K562 (cell line): Measurements from ENCODE around the gene GPR108. TPM values are rescaled to one million over a fixed set of nuclear protein-coding genes. Genes with fewer than 3 reads are reported as not detected.

Experiments used
- ARHGAP35 ChIP-seq: fragments of 450-650 bp; IDR thresholded peaks from 2 replicates; pipeline ENCODE4 v1.6.1; 2018; ENCODE audit not compliant: partially characterized antibody
- KAT8 ChIP-seq: fragments of 450-650 bp; IDR thresholded peaks from 2 replicates; pipeline ENCODE4 v1.6.1; 2016; ENCODE audit warnings: low read depth, mild to moderate bottlenecking
- PYGO2 ChIP-seq: fragments of 450-650 bp; IDR thresholded peaks from 2 replicates; pipeline ENCODE4 v1.6.1; 2016; ENCODE audit warnings: mild to moderate bottlenecking, missing genetic modification characterization, moderate library complexity, missing compliant biosample characterization
- RBM15 ChIP-seq: fragments of 200-400 bp; formaldehyde crosslinking; IDR thresholded peaks from 2 replicates; pipeline ENCODE4 v1.6.1; 2018; ENCODE audit warnings: mild to moderate bottlenecking, low read length, moderate library complexity; ENCODE audit not compliant: insufficient read depth
- YY1 ChIP-seq, 3 experiments: IDR thresholded peaks; 2 replicates each; pipeline ENCODE4 v1.6.1; 2011; ENCODE audit warnings: low read length in 2 of 3, mild to moderate bottlenecking in 2 of 3, moderate library complexity in 2 of 3, borderline replicate concordance in 1 of 3, control low read depth in 1 of 3, low read depth in 1 of 3; ENCODE audit not compliant: insufficient read depth in 3 of 3, insufficient replicate concordance in 2 of 3, control insufficient read depth in 1 of 3, insufficient read length in 1 of 3; ENCODE audit errors: extremely low read depth in 1 of 3
- ZFX ChIP-seq: sonication (generic); formaldehyde crosslinking; IDR thresholded peaks from 2 replicates; pipeline ENCODE4 v1.8.0; 2022; ENCODE audit warnings: mild to moderate bottlenecking, missing genetic modification reagents, moderate library complexity
- polyA plus RNA-seq, 8 experiments: library from polyadenylated mRNA; depleted of rRNA in 4 of 8; stranded (reverse) in 5 of 8; unstranded in 3 of 8; fragments of >200 nt; fragmentation: Nextera tagmentation in 2 of 8; fragmentation: Illumina TruSeq in 1 of 8; extraction: Ambion mirVana in 2 of 8; extraction: Trizol in 1 of 8; gene quantifications; 2 replicates each; pipeline versions ENCODE4 v1.2.1 to v1.2.3, GENCODE V29; 2011 to 2014; ENCODE audit warnings: inconsistent platforms in 1 of 8, missing spikeins in 1 of 8
- total RNA-seq, 7 experiments: library from RNA; depleted of rRNA in 6 of 7; stranded (reverse); fragments of >200 nt in 6 of 7; fragmentation: Illumina TruSeq in 2 of 7; extraction: Trizol in 2 of 7; gene quantifications; 2 replicates each; pipeline versions ENCODE4 v1.2.1 to v1.2.3, GENCODE V29; 2011 to 2021; ENCODE audit warnings: low replicate concordance in 1 of 7
- TF ChIP-seq, protein P1 (sequence below): fragments of 250-450 bp; sonication (Bioruptor Pico); IDR thresholded peaks from 2 replicates; pipeline ENCODE4 v1.5.0; 2021; ENCODE audit warnings: mild to moderate bottlenecking, borderline replicate concordance
- TF ChIP-seq, protein P2 (sequence below): fragments of 450-650 bp; IDR thresholded peaks from 2 replicates; pipeline ENCODE4 v1.7.0; 2016; ENCODE audit warnings: borderline replicate concordance
- TF ChIP-seq, protein P3 (sequence below): fragments of 450-650 bp; IDR thresholded peaks from 2 replicates; pipeline ENCODE4 v1.6.1; 2016; ENCODE audit warnings: antibody characterized with exemption
- TF ChIP-seq, protein P4 (sequence below): sonication (generic); formaldehyde crosslinking; IDR thresholded peaks from 2 replicates; pipeline ENCODE4 v1.8.0; 2022; ENCODE audit warnings: mild to moderate bottlenecking, missing genetic modification reagents, borderline replicate concordance
- TF ChIP-seq, protein P5 (sequence below): fragments of 250-450 bp; sonication (Bioruptor Pico); IDR thresholded peaks from 2 replicates; pipeline ENCODE4 v1.4.0; 2020

GPR108 gene
- total and polyA plus RNA-seq, 9 of the 15 experiments (the other 6 are each of a cell fraction or from before 2014, with no cell fraction given), result 2.4 to 33.2 (median 24.4) TPM

DNA sequence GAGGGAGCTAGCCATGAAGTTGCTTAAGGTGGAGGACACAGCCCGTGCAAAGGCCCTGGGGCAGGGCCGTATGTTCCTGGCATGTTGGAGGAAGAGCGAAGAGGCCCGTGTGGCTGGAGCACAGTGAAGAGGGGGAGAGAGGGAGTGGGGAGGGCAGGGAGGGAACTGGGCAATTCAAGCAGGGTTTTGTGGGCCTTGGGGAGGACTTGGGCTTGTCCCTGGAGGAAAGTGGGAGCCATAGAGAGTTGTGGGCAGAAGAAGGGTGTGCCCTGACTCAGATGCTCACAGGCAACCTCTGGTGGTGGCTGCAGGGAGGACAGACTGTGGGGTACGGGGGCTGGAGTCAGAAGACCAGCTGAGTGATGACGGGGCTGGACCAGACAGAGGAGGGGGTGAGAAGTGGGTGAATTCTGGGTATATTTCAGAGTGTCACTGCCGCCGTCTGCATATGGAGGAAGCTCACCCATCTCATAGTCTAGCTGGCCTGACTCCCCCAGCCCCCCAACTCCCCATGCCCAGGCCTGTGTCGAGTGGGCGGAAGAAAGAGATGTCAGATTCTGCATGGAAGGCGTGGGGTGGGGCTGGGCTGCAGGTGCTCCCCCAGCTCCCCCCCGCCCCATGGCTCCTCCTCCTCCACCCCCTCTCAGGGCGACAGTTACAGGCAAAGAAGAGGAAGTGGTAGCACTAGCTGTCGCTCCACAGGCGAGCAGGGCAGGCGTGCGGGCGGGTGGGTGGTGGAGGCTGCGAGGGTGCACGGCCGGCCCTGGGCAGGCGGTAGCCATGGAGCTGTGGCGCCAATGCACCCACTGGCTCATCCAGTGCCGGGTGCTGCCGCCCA is 34.9 kb upstream of the GPR108 start, which contains the start of gene VAV1 (continued):
- TF ChIP-seq, protein P1, sequence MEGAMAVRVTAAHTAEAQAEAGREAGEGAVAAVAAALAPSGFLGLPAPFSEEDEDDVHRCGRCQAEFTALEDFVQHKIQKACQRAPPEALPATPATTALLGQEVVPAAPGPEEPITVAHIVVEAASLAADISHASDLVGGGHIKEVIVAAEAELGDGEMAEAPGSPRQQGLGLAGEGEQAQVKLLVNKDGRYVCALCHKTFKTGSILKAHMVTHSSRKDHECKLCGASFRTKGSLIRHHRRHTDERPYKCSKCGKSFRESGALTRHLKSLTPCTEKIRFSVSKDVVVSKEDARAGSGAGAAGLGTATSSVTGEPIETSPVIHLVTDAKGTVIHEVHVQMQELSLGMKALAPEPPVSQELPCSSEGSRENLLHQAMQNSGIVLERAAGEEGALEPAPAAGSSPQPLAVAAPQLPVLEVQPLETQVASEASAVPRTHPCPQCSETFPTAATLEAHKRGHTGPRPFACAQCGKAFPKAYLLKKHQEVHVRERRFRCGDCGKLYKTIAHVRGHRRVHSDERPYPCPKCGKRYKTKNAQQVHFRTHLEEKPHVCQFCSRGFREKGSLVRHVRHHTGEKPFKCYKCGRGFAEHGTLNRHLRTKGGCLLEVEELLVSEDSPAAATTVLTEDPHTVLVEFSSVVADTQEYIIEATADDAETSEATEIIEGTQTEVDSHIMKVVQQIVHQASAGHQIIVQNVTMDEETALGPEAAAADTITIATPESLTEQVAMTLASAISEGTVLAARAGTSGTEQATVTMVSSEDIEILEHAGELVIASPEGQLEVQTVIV (CRISPR knock-in tag), result no peak
- TF ChIP-seq ZFX (CRISPR knock-in tag) (peak; percentile 72; the same call in 1 of the 2 replicates), RBM15 (no peak), PYGO2 (tag) (no peak), YY1 (IDR thresholded peaks at IDR 0.05; ENCODE audit: borderline replicate concordance in 1 of 3, control insufficient read depth in 1 of 3, extremely low read depth in 1 of 3, insufficient read depth in 3 of 3, insufficient read length in 1 of 3, insufficient replicate concordance in 2 of 3, low read depth in 1 of 3, low read length in 2 of 3) (peak in 1 of 3 experiments; percentile 28), ARHGAP35 (no peak), KAT8 (no peak)
- TF ChIP-seq, protein P2, sequence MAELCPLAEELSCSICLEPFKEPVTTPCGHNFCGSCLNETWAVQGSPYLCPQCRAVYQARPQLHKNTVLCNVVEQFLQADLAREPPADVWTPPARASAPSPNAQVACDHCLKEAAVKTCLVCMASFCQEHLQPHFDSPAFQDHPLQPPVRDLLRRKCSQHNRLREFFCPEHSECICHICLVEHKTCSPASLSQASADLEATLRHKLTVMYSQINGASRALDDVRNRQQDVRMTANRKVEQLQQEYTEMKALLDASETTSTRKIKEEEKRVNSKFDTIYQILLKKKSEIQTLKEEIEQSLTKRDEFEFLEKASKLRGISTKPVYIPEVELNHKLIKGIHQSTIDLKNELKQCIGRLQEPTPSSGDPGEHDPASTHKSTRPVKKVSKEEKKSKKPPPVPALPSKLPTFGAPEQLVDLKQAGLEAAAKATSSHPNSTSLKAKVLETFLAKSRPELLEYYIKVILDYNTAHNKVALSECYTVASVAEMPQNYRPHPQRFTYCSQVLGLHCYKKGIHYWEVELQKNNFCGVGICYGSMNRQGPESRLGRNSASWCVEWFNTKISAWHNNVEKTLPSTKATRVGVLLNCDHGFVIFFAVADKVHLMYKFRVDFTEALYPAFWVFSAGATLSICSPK, result no peak
- TF ChIP-seq, protein P3, sequence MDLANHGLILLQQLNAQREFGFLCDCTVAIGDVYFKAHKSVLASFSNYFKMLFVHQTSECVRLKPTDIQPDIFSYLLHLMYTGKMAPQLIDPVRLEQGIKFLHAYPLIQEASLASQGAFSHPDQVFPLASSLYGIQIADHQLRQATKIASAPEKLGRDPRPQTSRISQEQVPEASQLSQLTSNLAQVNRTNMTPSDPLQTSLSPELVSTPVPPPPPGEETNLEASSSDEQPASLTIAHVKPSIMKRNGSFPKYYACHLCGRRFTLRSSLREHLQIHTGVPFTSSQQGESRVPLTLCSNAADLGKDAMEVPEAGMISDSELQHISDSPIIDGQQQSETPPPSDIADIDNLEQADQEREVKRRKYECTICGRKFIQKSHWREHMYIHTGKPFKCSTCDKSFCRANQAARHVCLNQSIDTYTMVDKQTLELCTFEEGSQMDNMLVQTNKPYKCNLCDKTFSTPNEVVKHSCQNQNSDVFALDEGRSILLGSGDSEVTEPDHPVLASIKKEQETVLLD, result no peak
- TF ChIP-seq, protein P4, sequence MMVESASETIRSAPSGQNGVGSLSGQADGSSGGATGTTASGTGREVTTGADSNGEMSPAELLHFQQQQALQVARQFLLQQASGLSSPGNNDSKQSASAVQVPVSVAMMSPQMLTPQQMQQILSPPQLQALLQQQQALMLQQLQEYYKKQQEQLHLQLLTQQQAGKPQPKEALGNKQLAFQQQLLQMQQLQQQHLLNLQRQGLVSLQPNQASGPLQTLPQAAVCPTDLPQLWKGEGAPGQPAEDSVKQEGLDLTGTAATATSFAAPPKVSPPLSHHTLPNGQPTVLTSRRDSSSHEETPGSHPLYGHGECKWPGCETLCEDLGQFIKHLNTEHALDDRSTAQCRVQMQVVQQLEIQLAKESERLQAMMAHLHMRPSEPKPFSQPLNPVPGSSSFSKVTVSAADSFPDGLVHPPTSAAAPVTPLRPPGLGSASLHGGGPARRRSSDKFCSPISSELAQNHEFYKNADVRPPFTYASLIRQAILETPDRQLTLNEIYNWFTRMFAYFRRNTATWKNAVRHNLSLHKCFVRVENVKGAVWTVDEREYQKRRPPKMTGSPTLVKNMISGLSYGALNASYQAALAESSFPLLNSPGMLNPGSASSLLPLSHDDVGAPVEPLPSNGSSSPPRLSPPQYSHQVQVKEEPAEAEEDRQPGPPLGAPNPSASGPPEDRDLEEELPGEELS (CRISPR knock-in tag), result no peak
- TF ChIP-seq, protein P5, sequence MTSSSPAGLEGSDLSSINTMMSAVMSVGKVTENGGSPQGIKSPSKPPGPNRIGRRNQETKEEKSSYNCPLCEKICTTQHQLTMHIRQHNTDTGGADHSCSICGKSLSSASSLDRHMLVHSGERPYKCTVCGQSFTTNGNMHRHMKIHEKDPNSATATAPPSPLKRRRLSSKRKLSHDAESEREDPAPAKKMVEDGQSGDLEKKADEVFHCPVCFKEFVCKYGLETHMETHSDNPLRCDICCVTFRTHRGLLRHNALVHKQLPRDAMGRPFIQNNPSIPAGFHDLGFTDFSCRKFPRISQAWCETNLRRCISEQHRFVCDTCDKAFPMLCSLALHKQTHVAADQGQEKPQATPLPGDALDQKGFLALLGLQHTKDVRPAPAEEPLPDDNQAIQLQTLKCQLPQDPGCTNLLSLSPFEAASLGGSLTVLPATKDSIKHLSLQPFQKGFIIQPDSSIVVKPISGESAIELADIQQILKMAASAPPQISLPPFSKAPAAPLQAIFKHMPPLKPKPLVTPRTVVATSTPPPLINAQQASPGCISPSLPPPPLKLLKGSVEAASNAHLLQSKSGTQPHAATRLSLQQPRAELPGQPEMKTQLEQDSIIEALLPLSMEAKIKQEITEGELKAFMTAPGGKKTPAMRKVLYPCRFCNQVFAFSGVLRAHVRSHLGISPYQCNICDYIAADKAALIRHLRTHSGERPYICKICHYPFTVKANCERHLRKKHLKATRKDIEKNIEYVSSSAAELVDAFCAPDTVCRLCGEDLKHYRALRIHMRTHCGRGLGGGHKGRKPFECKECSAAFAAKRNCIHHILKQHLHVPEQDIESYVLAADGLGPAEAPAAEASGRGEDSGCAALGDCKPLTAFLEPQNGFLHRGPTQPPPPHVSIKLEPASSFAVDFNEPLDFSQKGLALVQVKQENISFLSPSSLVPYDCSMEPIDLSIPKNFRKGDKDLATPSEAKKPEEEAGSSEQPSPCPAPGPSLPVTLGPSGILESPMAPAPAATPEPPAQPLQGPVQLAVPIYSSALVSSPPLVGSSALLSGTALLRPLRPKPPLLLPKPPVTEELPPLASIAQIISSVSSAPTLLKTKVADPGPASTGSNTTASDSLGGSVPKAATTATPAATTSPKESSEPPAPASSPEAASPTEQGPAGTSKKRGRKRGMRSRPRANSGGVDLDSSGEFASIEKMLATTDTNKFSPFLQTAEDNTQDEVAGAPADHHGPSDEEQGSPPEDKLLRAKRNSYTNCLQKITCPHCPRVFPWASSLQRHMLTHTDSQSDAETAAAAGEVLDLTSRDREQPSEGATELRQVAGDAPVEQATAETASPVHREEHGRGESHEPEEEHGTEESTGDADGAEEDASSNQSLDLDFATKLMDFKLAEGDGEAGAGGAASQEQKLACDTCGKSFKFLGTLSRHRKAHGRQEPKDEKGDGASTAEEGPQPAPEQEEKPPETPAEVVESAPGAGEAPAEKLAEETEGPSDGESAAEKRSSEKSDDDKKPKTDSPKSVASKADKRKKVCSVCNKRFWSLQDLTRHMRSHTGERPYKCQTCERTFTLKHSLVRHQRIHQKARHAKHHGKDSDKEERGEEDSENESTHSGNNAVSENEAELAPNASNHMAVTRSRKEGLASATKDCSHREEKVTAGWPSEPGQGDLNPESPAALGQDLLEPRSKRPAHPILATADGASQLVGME (CRISPR knock-in tag), result no peak
